Measurements from ENCODE around the gene PRRT1B.

PRRT1B gene

GRCh38 chr9:131582466-131583336 lies 37.4 kb downstream of the PRRT1B start:
- DNase-seq = no peak

- no peak for DNase-seq
Measured at GRCh38 chr9:131583337-131583645, 38.0 kb downstream of the PRRT1B start.

- no peak for DNase-seq
Measured at GRCh38 chr9:131583836-131584555, 38.7 kb downstream of the PRRT1B start.

- no peak for DNase-seq
Measured at GRCh38 chr9:131584858-131585257, 39.5 kb downstream of the PRRT1B start.

GRCh38 chr9:131585375-131585774 lies 40.1 kb downstream of the PRRT1B start:
- peak; percentile 55 for DNase-seq

GRCh38 chr9:131587331-131587730 lies 42.0 kb downstream of the PRRT1B start:
- DNase-seq = no peak

- no peak for DNase-seq
Measured at GRCh38 chr9:131587906-131588305, 42.6 kb downstream of the PRRT1B start.

- DNase-seq = no peak
Measured at GRCh38 chr9:131588396-131588795, 43.1 kb downstream of the PRRT1B start.

- DNase-seq = no peak
Measured at GRCh38 chr9:131589124-131589711, 43.9 kb downstream of the PRRT1B start.

GRCh38 chr9:131589993-131590392 lies 44.7 kb downstream of the PRRT1B start:
- no peak for DNase-seq

- DNase-seq = no peak
Measured at GRCh38 chr9:131590449-131590848, 45.1 kb downstream of the PRRT1B start.

GRCh38 chr9:131590907-131591844 lies 45.9 kb downstream of the PRRT1B start:
- DNase-seq = peak; percentile 85

GRCh38 chr9:131591845-131592208 lies 46.5 kb downstream of the PRRT1B start:
- DNase-seq = no peak

GRCh38 chr9:131593091-131593820 lies 47.9 kb downstream of the PRRT1B start:
- no peak for DNase-seq

- no peak for DNase-seq
Measured at GRCh38 chr9:131593936-131594665, 48.8 kb downstream of the PRRT1B start.

GRCh38 chr9:131594906-131595665 lies 49.8 kb downstream of the PRRT1B start:
- no peak for DNase-seq

GRCh38 chr9:131595696-131596429 lies 50.5 kb downstream of the PRRT1B start:
- DNase-seq = no peak

- DNase-seq = no peak
Measured at GRCh38 chr9:131596430-131596743, 51.1 kb downstream of the PRRT1B start.

- no peak for DNase-seq
Measured at GRCh38 chr9:131597246-131597645, 51.9 kb downstream of the PRRT1B start.

GRCh38 chr9:131598121-131598520 lies 52.8 kb downstream of the PRRT1B start:
- no peak for DNase-seq

Measured in activated CD4-positive, alpha-beta T cell treated with anti-CD3 and anti-CD28 coated beads for 48 hours (primary cell).